ENCODE data around the gene LARGE1. TPM values are rescaled to one million over a fixed set of nuclear protein-coding genes. Genes with fewer than 3 reads are reported as not detected.

The LARGE1 gene
- total RNA-seq, 1 experiment from 2014 or later: 2.5 TPM

DNA sequence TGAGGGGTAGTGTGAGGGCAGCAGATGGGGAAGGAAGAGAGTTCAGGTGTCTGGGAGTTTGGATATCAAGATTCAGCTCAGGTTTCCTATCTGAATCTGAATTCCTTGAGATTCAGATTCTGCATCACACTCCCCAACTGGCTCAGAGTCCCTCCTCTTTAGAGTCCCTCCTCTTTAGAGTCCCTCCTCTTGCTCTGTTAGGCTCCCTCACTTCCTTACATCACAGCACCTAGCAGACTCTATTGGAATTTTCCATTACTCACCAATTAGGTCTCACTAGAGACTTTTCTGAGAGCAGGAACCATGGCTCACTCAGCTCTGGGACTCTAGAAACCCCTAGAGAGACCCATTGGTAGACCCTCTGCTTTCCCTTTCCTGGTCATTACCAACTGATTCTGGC lies 558.7 kb downstream of the LARGE1 start:
- H3K36me3 ChIP-seq (ENCODE audit: control insufficient read depth, insufficient read depth, low read length): no peaks in the 10 kb centered on the region
- POLR2A ChIA-PET: no interaction called here
- no peaks in the 10 kb centered on the region for H3K9me3 ChIP-seq (ENCODE audit: control insufficient read depth, insufficient read depth, low read depth, low read length)
- DNase-seq (ENCODE audit: low read depth, low spot score) (no peak), ATAC-seq (no peak)
- BruUV-seq (replicated peaks): no TSS peak
- H3K27ac ChIP-seq (ENCODE audit: low read length): no peak overlapping the region
- intact Hi-C loops (cut with micrococcal nuclease; ENCODE audit: unreplicated experiment) (no loop called here), in situ Hi-C loops (cut with HindIII; ENCODE audit: low pct_unique_long_range_greater_than_20kb, low sequenced_read_pairs) (no loop called here)
- H3K4me3 ChIP-seq (ENCODE audit: low read depth in 2 of 2, low read length in 2 of 2): no peak overlapping the region
- no peaks in the 10 kb centered on the region for H3K4me1 ChIP-seq (ENCODE audit: control insufficient read depth, insufficient read depth, low read length)
- TF ChIP-seq, protein P1, sequence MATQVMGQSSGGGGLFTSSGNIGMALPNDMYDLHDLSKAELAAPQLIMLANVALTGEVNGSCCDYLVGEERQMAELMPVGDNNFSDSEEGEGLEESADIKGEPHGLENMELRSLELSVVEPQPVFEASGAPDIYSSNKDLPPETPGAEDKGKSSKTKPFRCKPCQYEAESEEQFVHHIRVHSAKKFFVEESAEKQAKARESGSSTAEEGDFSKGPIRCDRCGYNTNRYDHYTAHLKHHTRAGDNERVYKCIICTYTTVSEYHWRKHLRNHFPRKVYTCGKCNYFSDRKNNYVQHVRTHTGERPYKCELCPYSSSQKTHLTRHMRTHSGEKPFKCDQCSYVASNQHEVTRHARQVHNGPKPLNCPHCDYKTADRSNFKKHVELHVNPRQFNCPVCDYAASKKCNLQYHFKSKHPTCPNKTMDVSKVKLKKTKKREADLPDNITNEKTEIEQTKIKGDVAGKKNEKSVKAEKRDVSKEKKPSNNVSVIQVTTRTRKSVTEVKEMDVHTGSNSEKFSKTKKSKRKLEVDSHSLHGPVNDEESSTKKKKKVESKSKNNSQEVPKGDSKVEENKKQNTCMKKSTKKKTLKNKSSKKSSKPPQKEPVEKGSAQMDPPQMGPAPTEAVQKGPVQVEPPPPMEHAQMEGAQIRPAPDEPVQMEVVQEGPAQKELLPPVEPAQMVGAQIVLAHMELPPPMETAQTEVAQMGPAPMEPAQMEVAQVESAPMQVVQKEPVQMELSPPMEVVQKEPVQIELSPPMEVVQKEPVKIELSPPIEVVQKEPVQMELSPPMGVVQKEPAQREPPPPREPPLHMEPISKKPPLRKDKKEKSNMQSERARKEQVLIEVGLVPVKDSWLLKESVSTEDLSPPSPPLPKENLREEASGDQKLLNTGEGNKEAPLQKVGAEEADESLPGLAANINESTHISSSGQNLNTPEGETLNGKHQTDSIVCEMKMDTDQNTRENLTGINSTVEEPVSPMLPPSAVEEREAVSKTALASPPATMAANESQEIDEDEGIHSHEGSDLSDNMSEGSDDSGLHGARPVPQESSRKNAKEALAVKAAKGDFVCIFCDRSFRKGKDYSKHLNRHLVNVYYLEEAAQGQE (IDR thresholded peaks at IDR 0.05; ENCODE audit: insufficient read depth in 1 of 2, low read depth in 2 of 2, low read length in 1 of 2): no peak
- H3K27me3 ChIP-seq (ENCODE audit: control insufficient read depth, insufficient read depth, low read length): no peaks in the 10 kb centered on the region
- CTCF ChIA-PET: no interaction called here

DNA sequence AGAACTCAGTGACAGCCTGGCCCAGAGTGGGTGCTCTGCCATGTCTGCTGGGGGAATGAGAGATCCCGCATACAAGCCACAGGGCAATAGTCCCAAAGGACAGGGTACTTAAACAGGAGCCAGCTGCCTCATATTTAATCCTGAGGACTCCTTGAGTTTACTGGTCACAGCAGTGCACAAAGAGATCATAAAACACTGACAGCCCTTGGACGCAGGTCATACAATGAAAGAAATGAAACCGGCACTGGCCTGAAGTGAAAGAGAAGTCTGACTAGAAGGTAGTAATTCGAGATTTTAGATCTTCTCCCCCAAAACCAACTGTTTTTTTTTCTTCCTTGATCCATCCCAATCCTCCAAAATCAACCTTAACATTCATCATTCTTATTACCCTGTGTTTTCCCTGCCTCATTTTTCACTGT lies 562.3 kb downstream of the LARGE1 start:
- CTCF ChIA-PET: no interaction called here
- Histone ChIP-seq H3K27ac (ENCODE audit: low read length) (no peak overlapping the region), H3K4me1 (ENCODE audit: control insufficient read depth, insufficient read depth, low read length) (no peaks in the 10 kb centered on the region), H3K36me3 (ENCODE audit: control insufficient read depth, insufficient read depth, low read length) (no peaks in the 10 kb centered on the region), H3K27me3 (ENCODE audit: control insufficient read depth, insufficient read depth, low read length) (no peaks in the 10 kb centered on the region), H3K9me3 (ENCODE audit: control insufficient read depth, insufficient read depth, low read depth, low read length) (no peaks in the 10 kb centered on the region), H3K4me3 (ENCODE audit: low read depth in 2 of 2, low read length in 2 of 2) (no peak overlapping the region)
- BruUV-seq (replicated peaks): no TSS peak
- no peak for DNase-seq (ENCODE audit: low read depth, low spot score)
- intact Hi-C loops (cut with micrococcal nuclease; ENCODE audit: unreplicated experiment): no loop called here
- TF ChIP-seq POLR2AphosphoS5 (IDR thresholded peaks at IDR 0.05; ENCODE audit: low read depth, low read length) (no peak), SIN3A (IDR thresholded peaks at IDR 0.05; ENCODE audit: borderline replicate concordance, insufficient read depth, low read depth, low read length) (no peak), TCF7L2 (IDR thresholded peaks at IDR 0.05; ENCODE audit: low read depth, low read length) (no peak)
- TF ChIP-seq, protein P2, sequence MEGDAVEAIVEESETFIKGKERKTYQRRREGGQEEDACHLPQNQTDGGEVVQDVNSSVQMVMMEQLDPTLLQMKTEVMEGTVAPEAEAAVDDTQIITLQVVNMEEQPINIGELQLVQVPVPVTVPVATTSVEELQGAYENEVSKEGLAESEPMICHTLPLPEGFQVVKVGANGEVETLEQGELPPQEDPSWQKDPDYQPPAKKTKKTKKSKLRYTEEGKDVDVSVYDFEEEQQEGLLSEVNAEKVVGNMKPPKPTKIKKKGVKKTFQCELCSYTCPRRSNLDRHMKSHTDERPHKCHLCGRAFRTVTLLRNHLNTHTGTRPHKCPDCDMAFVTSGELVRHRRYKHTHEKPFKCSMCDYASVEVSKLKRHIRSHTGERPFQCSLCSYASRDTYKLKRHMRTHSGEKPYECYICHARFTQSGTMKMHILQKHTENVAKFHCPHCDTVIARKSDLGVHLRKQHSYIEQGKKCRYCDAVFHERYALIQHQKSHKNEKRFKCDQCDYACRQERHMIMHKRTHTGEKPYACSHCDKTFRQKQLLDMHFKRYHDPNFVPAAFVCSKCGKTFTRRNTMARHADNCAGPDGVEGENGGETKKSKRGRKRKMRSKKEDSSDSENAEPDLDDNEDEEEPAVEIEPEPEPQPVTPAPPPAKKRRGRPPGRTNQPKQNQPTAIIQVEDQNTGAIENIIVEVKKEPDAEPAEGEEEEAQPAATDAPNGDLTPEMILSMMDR (IDR thresholded peaks at IDR 0.05): no peak
- ATAC-seq: no peak
- POLR2A ChIA-PET: no interaction called here
- in situ Hi-C loops (cut with HindIII; ENCODE audit: low pct_unique_long_range_greater_than_20kb, low sequenced_read_pairs): no loop called here

DNA sequence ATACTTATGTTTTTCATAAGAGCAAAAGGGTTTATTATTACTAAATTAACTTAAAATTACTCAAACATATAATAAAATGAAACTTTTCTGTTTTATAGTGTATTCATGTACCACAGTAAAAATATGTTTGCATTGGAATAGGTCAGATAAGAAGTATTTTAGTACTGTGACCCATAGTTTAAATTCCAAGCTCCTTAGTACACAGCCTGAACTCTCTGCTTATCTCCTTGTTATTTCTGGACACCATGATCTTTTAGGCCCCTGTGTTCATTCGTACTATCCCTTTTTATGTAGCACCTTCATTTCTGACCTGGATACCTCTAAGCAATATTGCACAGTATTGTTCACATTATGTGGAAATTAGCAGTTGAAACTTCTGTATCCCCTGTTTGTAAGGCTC lies 565.3 kb downstream of the LARGE1 start:
- TF ChIP-seq TCF7L2 (IDR thresholded peaks at IDR 0.05; ENCODE audit: low read depth, low read length) (no peak), SIN3A (IDR thresholded peaks at IDR 0.05; ENCODE audit: borderline replicate concordance, insufficient read depth, low read depth, low read length) (no peak), POLR2AphosphoS5 (IDR thresholded peaks at IDR 0.05; ENCODE audit: low read depth, low read length) (no peak)
- TF ChIP-seq, protein P2 (IDR thresholded peaks at IDR 0.05): no peak
- TF ChIP-seq, protein P1 (IDR thresholded peaks at IDR 0.05; ENCODE audit: insufficient read depth in 1 of 2, low read depth in 2 of 2, low read length in 1 of 2): no peak
- Histone ChIP-seq H3K4me3 (ENCODE audit: low read depth in 2 of 2, low read length in 2 of 2) (no peak overlapping the region), H3K36me3 (ENCODE audit: control insufficient read depth, insufficient read depth, low read length) (no peaks in the 10 kb centered on the region), H3K27ac (ENCODE audit: low read length) (no peak overlapping the region), H3K27me3 (ENCODE audit: control insufficient read depth, insufficient read depth, low read length) (no peaks in the 10 kb centered on the region), H3K4me1 (ENCODE audit: control insufficient read depth, insufficient read depth, low read length) (no peaks in the 10 kb centered on the region), H3K9me3 (ENCODE audit: control insufficient read depth, insufficient read depth, low read depth, low read length) (no peaks in the 10 kb centered on the region)
- no TSS peak for BruUV-seq (replicated peaks)
- in situ Hi-C loops (cut with HindIII; ENCODE audit: low pct_unique_long_range_greater_than_20kb, low sequenced_read_pairs) (no loop called here), intact Hi-C loops (cut with micrococcal nuclease; ENCODE audit: unreplicated experiment) (no loop called here)
- POLR2A ChIA-PET: no interaction called here
- ATAC-seq (no peak), DNase-seq (ENCODE audit: low read depth, low spot score) (no peak)
- CTCF ChIA-PET: no interaction called here

Data from Panc1 (cell line).